K562 (cell line): ENCODE data around the gene ITGA6. TPM values are rescaled to one million over a fixed set of nuclear protein-coding genes. Genes with fewer than 3 reads are reported as not detected.

Experiments used
- ATAC-seq: fragments of 200-7000 bp; cut with Tn5 transposase; 3 replicates; pipeline ENCODE4 v1.9.1; 2020; ENCODE audit warnings: moderate library complexity
- BruUV-seq: library from RNA; stranded (reverse); fragments of 400-500 nt; replicated peaks from 2 replicates; lab custom pipeline; 2021; lab: Mats Ljungman, UMichigan
- CTCF ChIA-PET: fragments of 300-600 bp; formaldehyde crosslinking; extraction: SDS; loops from one replicate; lab custom pipeline; 2021; ENCODE audit warnings: low intra/inter-chr PET ratio; lab: Yijun Ruan, JAX
- POLR2A ChIA-PET: fragments of 300-600, 350-650 bp; sonication (Branson Sonifier 250); formaldehyde crosslinking; extraction: SDS; loops from one replicate; lab custom pipeline; 2021; ENCODE audit warnings: antibody characterized with exemption, inconsistent platforms; lab: Yijun Ruan, JAX
- DNase-seq, 4 experiments: peaks; one replicate each; pipeline versions ENCODE4 v3.0.0 to v3.0.0-alpha.2; 2011 to 2018; ENCODE audit warnings: low spot score in 3 of 4, mixed read lengths in 3 of 4; ENCODE audit errors: extremely low read depth in 1 of 4
- FAIRE-seq: peaks from 2 replicates; lab custom pipeline; 2011; peaks lifted over from hg19 to GRCh38; lab: Jason Lieb, UNC
- H2AFZ ChIP-seq: 2 replicates; pipeline ENCODE4 v1.6.0; 2011; ENCODE audit warnings: low read depth, low read length, control low read depth, inconsistent platforms
- H3K27ac ChIP-seq: fragments of 200-600 bp; 3 replicates; pipeline ENCODE4 v1.8.0; 2011; ENCODE audit warnings: low read depth, mild to moderate bottlenecking, control low read depth, inconsistent platforms, low read length, moderate library complexity, mixed read lengths; ENCODE audit errors: extremely low read depth
- H3K27me3 ChIP-seq, 2 experiments: fragments of 300-600 bp in 1 of 2; 2 replicates in 1 of 2; 3 replicates in 1 of 2; pipeline versions ENCODE4 v1.6.0 to v1.8.0; 2011; ENCODE audit warnings: inconsistent platforms in 2 of 2, low read length in 2 of 2, mild to moderate bottlenecking in 1 of 2, mixed read lengths in 1 of 2, moderate library complexity in 1 of 2; ENCODE audit not compliant: control insufficient read depth in 2 of 2, insufficient read depth in 2 of 2
- H3K36me3 ChIP-seq: fragments of 300-600 bp; 3 replicates; pipeline ENCODE4 v1.8.0; 2011; ENCODE audit warnings: mild to moderate bottlenecking, low read length, inconsistent platforms; ENCODE audit not compliant: control insufficient read depth, insufficient read depth
- H3K4me1 ChIP-seq, 2 experiments: fragments of 200-600 bp in 1 of 2; replicated peaks in 1 of 2; 2 replicates in 1 of 2; 3 replicates in 1 of 2; pipeline versions ENCODE4 v1.5.1 to v1.8.0; 2011; ENCODE audit warnings: inconsistent platforms in 2 of 2, low read length in 2 of 2, mild to moderate bottlenecking in 1 of 2, mixed read lengths in 1 of 2, moderate library complexity in 1 of 2; ENCODE audit not compliant: control insufficient read depth in 2 of 2, insufficient read depth in 2 of 2
- H3K4me2 ChIP-seq: 2 replicates; pipeline ENCODE4 v1.6.1; 2011; ENCODE audit warnings: low read length, control low read depth, inconsistent platforms, mixed read lengths; ENCODE audit not compliant: insufficient read depth
- H3K4me3 ChIP-seq: fragments of 200-600 bp; sonication (generic), shearing (Covaris generic); 2 replicates; pipeline ENCODE4 v1.5.1; 2016; ENCODE audit warnings: control low read depth, inconsistent platforms
- H3K79me2 ChIP-seq: fragments of 200-600 bp; 3 replicates; pipeline ENCODE4 v1.8.0; 2011; ENCODE audit warnings: low read length, inconsistent platforms; ENCODE audit not compliant: control insufficient read depth, insufficient read depth
- H3K9ac ChIP-seq, 2 experiments: 2 replicates each; pipeline versions ENCODE4 v1.6.0 to v1.6.1; 2011; ENCODE audit warnings: low read depth in 2 of 2, low read length in 2 of 2, control low read depth in 1 of 2, inconsistent platforms in 1 of 2, mild to moderate bottlenecking in 1 of 2, mixed read lengths in 1 of 2; ENCODE audit not compliant: insufficient read depth in 1 of 2
- H3K9me1 ChIP-seq: one replicate; pipeline ENCODE4 v1.6.0; 2011; ENCODE audit warnings: inconsistent platforms, mild to moderate bottlenecking, low read length, moderate library complexity; ENCODE audit not compliant: control insufficient read depth, insufficient read depth
- H3K9me3 ChIP-seq: replicated peaks from 2 replicates; pipeline ENCODE4 v1.5.1; 2011; ENCODE audit warnings: low read depth, low read length, inconsistent platforms; ENCODE audit not compliant: control insufficient read depth, insufficient read depth
- H4K20me1 ChIP-seq: replicated peaks from 2 replicates; pipeline ENCODE4 v1.6.1; 2011; ENCODE audit warnings: low read length, inconsistent platforms, mixed read lengths; ENCODE audit not compliant: control insufficient read depth, insufficient read depth
- RAD21 ChIP-seq, 2 experiments: fragments of 250-450 bp in 1 of 2; fragments of 450-650 bp in 1 of 2; sonication (Bioruptor Pico) in 1 of 2; formaldehyde crosslinking in 1 of 2; IDR thresholded peaks in 1 of 2; conservative IDR thresholded peaks in 1 of 2; 2 replicates each; pipeline versions ENCODE4 v1.4.0 to v1.8.0; 2020 to 2022; ENCODE audit warnings: mild to moderate bottlenecking in 2 of 2, moderate library complexity in 1 of 2
- WGBS: fragments of 100-300 bp; shearing (Covaris generic); methylation state at CpG from one replicate; pipeline ENCODE4 v1.1.6; 2016; ENCODE audit warnings: low coverage, mixed read lengths; ENCODE audit not compliant: insufficient coverage; ENCODE audit errors: missing lambda C conversion rate; 5-methylcytosine and 5-hydroxymethylcytosine counted together
- in situ Hi-C: fragments of 300-500 bp; cut with MboI; formaldehyde crosslinking; loops from 4 replicates; pipeline ENCODE4 v1.15.0; 2018; ENCODE audit warnings: inconsistent platforms, mixed read lengths
- intact Hi-C: fragments of 100-400 bp; cut with micrococcal nuclease; formaldehyde crosslinking; loops from 2 replicates; pipeline ENCODE4 v1.14.2; 2022
- polyA plus RNA-seq, 8 experiments: library from polyadenylated mRNA; depleted of rRNA in 4 of 8; stranded (reverse) in 5 of 8; unstranded in 3 of 8; fragments of >200 nt; fragmentation: Nextera tagmentation in 2 of 8; fragmentation: Illumina TruSeq in 1 of 8; extraction: Ambion mirVana in 2 of 8; extraction: Trizol in 1 of 8; gene quantifications; 2 replicates each; pipeline versions ENCODE4 v1.2.1 to v1.2.3, GENCODE V29; 2011 to 2014; ENCODE audit warnings: inconsistent platforms in 1 of 8, missing spikeins in 1 of 8
- total RNA-seq, 7 experiments: library from RNA; depleted of rRNA in 6 of 7; stranded (reverse); fragments of >200 nt in 6 of 7; fragmentation: Illumina TruSeq in 2 of 7; extraction: Trizol in 2 of 7; gene quantifications; 2 replicates each; pipeline versions ENCODE4 v1.2.1 to v1.2.3, GENCODE V29; 2011 to 2021; ENCODE audit warnings: low replicate concordance in 1 of 7
- TF ChIP-seq, protein P1 (sequence below), 2 experiments: fragments of 450-650 bp in 1 of 2; IDR thresholded peaks; 2 replicates each; pipeline ENCODE4 v1.6.1; 2011 to 2017; ENCODE audit warnings: low read depth in 2 of 2, antibody characterized with exemption in 1 of 2, borderline replicate concordance in 1 of 2, low read length in 1 of 2, mild to moderate bottlenecking in 1 of 2, mixed read lengths in 1 of 2; ENCODE audit not compliant: control insufficient read depth in 1 of 2
- TF ChIP-seq, protein P2 (sequence below), 3 experiments: IDR thresholded peaks in 2 of 3; conservative IDR thresholded peaks in 1 of 3; 2 replicates each; pipeline ENCODE4 v1.5.1; 2011 to 2012; ENCODE audit warnings: low read length in 3 of 3, mild to moderate bottlenecking in 3 of 3, control low read depth in 2 of 3, improper control_type of control experiment in 1 of 3, inconsistent platforms in 1 of 3, low read depth in 1 of 3, mixed read lengths in 1 of 3, moderate library complexity in 1 of 3; ENCODE audit not compliant: insufficient read depth in 2 of 3

ITGA6 gene
- total and polyA plus RNA-seq, 9 of the 15 experiments (the other 6 are each of a cell fraction or from before 2014, with no cell fraction given): 0.01 to 0.29 (median 0.05) TPM; not detected in 5

DNA sequence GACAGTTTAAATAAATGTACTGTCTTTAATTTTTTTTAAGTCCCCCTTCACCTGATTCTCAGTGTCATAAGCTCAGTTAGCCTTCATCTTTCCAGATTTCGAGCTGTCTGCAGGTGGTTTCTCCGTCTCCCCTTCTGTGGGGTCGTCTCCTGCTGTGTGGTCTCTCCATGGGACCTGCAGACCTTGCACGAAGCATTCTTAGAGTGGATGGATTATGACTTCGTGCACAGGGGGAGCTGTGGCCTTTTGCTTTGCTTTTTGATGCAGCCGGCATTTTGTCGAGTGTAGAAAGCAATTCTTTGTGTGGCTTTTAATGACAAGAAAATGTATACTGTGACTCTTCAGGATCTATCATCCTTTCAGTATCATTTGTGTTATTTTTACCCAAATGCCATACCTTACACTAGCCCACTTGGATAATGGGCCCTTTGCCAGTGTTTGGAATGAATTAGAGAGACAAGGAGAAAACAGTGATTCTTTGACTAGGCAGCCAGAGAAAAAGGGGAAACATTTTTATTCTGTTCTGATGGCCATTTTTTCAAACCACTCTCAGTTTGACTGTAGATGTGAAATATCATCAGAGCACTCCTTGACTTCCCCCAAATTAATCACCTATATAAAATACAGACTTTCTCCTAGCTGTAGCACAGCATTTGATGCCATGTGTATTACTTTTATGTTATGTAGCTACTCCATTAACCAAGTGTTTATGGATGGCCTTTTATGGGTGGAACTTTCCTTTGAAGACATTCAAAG is 54.3 kb downstream of the ITGA6 start:
- ATAC-seq (no peak), FAIRE-seq (no peak), DNase-seq (no peak)
- in situ Hi-C loops: no loop called here
- H2AFZ ChIP-seq: no peak overlapping the region
- CTCF ChIA-PET: no interaction called here
- no TSS peak for BruUV-seq
- POLR2A ChIA-PET: interaction anchor here (0.8 kb wide), 1 partner anchor 21 kb away, joined by 3 read pairs; no protein-coding TSS in a partner anchor
- no peak overlapping the region for H3K4me2 ChIP-seq
- intact Hi-C loops: loop anchor here (5.0 kb wide), 1 partner anchor 231 kb away; no protein-coding TSS in a partner anchor
- H3K79me2 ChIP-seq: no peaks in the 10 kb centered on the region
- no peaks in the 10 kb centered on the region for H3K9me3 ChIP-seq
- no peak overlapping the region for H3K9ac ChIP-seq
- WGBS: 0% methylated on average over 7 of the region's 7 CpGs
- H3K27me3 ChIP-seq: peaks cover 10 to 24% of the 10 kb centered on the region in 2 experiments
- TF ChIP-seq, protein P1, sequence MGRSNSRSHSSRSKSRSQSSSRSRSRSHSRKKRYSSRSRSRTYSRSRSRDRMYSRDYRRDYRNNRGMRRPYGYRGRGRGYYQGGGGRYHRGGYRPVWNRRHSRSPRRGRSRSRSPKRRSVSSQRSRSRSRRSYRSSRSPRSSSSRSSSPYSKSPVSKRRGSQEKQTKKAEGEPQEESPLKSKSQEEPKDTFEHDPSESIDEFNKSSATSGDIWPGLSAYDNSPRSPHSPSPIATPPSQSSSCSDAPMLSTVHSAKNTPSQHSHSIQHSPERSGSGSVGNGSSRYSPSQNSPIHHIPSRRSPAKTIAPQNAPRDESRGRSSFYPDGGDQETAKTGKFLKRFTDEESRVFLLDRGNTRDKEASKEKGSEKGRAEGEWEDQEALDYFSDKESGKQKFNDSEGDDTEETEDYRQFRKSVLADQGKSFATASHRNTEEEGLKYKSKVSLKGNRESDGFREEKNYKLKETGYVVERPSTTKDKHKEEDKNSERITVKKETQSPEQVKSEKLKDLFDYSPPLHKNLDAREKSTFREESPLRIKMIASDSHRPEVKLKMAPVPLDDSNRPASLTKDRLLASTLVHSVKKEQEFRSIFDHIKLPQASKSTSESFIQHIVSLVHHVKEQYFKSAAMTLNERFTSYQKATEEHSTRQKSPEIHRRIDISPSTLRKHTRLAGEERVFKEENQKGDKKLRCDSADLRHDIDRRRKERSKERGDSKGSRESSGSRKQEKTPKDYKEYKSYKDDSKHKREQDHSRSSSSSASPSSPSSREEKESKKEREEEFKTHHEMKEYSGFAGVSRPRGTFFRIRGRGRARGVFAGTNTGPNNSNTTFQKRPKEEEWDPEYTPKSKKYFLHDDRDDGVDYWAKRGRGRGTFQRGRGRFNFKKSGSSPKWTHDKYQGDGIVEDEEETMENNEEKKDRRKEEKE (IDR thresholded peaks at IDR 0.05; ENCODE audit: borderline replicate concordance in 1 of 2, control insufficient read depth in 1 of 2, low read depth in 2 of 2, low read length in 1 of 2): no peak
- TF ChIP-seq, protein P2, sequence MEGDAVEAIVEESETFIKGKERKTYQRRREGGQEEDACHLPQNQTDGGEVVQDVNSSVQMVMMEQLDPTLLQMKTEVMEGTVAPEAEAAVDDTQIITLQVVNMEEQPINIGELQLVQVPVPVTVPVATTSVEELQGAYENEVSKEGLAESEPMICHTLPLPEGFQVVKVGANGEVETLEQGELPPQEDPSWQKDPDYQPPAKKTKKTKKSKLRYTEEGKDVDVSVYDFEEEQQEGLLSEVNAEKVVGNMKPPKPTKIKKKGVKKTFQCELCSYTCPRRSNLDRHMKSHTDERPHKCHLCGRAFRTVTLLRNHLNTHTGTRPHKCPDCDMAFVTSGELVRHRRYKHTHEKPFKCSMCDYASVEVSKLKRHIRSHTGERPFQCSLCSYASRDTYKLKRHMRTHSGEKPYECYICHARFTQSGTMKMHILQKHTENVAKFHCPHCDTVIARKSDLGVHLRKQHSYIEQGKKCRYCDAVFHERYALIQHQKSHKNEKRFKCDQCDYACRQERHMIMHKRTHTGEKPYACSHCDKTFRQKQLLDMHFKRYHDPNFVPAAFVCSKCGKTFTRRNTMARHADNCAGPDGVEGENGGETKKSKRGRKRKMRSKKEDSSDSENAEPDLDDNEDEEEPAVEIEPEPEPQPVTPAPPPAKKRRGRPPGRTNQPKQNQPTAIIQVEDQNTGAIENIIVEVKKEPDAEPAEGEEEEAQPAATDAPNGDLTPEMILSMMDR (IDR thresholded peaks at IDR 0.05 in 2 of 3, conservative IDR thresholded peaks at IDR 0.05 in 1 of 3; ENCODE audit: insufficient read depth in 2 of 3, low read depth in 1 of 3, low read length in 3 of 3): peak in 1 of 3 experiments; percentile 23; a peak in 1 of 6 replicates
- peak in 1 of 2 experiments; percentile 23; a peak in 1 of 4 replicates for TF ChIP-seq RAD21 (CRISPR knock-in tag; conservative IDR thresholded peaks at IDR 0.05 in 1 of 2, IDR thresholded peaks at IDR 0.05 in 1 of 2)
- H3K4me1 ChIP-seq: no peaks in the 10 kb centered on the region
- H3K27ac ChIP-seq: no peak overlapping the region
- no peaks in the 10 kb centered on the region for H4K20me1 ChIP-seq
- no peaks in the 10 kb centered on the region for H3K9me1 ChIP-seq
- H3K36me3 ChIP-seq: no peaks in the 10 kb centered on the region
- no peak overlapping the region for H3K4me3 ChIP-seq
